HEK293 (cell line): Measurements from ENCODE around the gene STAC.

Experiments used
- CTCF ChIA-PET: fragments of 350-600 bp; formaldehyde crosslinking; extraction: SDS; loops from one replicate; lab custom pipeline; 2021; ENCODE audit warnings: antibody characterized with exemption; lab: Yijun Ruan, JAX
- POLR2A ChIA-PET: fragments of 300-600 bp; formaldehyde crosslinking; extraction: SDS; loops from one replicate; lab custom pipeline; 2020; ENCODE audit warnings: antibody characterized with exemption, inconsistent platforms; lab: Yijun Ruan, JAX
- H3K27ac ChIP-seq: fragments of 200-500 bp; sonication (Bioruptor generic); 2 replicates; pipeline ENCODE4 v1.5.1; 2014; ENCODE audit warnings: low read depth, low read length, control low read depth, inconsistent platforms; ENCODE audit errors: extremely low read depth
- H3K36me3 ChIP-seq, 2 experiments: fragments of 200-500 bp in 1 of 2; sonication (Bioruptor generic) in 1 of 2; 1 replicate in 1 of 2; 2 replicates in 1 of 2; pipeline ENCODE4 v1.5.1; 2014 to 2017; ENCODE audit warnings: inconsistent platforms in 2 of 2, low read length in 2 of 2; ENCODE audit not compliant: control insufficient read depth in 2 of 2, insufficient read depth in 1 of 2
- H3K4me1 ChIP-seq: fragments of 200-500 bp; sonication (Bioruptor generic); 2 replicates; pipeline ENCODE4 v1.5.1; 2014; ENCODE audit warnings: mild to moderate bottlenecking, low read length, inconsistent platforms; ENCODE audit not compliant: control insufficient read depth, insufficient read depth
- H3K4me3 ChIP-seq: 2 replicates; pipeline ENCODE4 v1.5.1; 2011; ENCODE audit warnings: low read depth, mild to moderate bottlenecking, control low read depth, low read length, moderate library complexity
- H3K9me3 ChIP-seq: fragments of 200-500 bp; sonication (Bioruptor generic); 2 replicates; pipeline ENCODE4 v1.5.1; 2014; ENCODE audit warnings: low read depth, low read length, inconsistent platforms; ENCODE audit not compliant: control insufficient read depth, insufficient read depth
- AEBP2 ChIP-seq: fragments of 450-650 bp; formaldehyde crosslinking; IDR thresholded peaks from 2 replicates; pipeline ENCODE4 v1.5.1; 2016; ENCODE audit warnings: missing biosample characterization, missing genetic modification characterization, borderline replicate concordance
- ATF2 ChIP-seq: fragments of 450-650 bp; formaldehyde crosslinking; IDR thresholded peaks from 2 replicates; pipeline ENCODE4 v1.5.1; 2016; ENCODE audit warnings: missing biosample characterization, missing genetic modification characterization, low read depth
- IKZF3 ChIP-seq: fragments of 450-650 bp; IDR thresholded peaks from 2 replicates; pipeline ENCODE4 v1.5.0; 2018; ENCODE audit warnings: missing biosample characterization, mild to moderate bottlenecking, missing genetic modification characterization, moderate library complexity
- INSM2 ChIP-seq: fragments of 450-650 bp; formaldehyde crosslinking; IDR thresholded peaks from 2 replicates; pipeline ENCODE4 v1.5.1; 2016; ENCODE audit warnings: missing biosample characterization, missing genetic modification characterization
- KLF10 ChIP-seq: fragments of 450-650 bp; IDR thresholded peaks from 2 replicates; pipeline ENCODE4 v1.5.1; 2018; ENCODE audit warnings: missing biosample characterization, mild to moderate bottlenecking, missing genetic modification characterization
- KLF7 ChIP-seq: fragments of 450-650 bp; formaldehyde crosslinking; IDR thresholded peaks from 2 replicates; pipeline ENCODE4 v1.5.1; 2016; ENCODE audit warnings: missing biosample characterization, missing genetic modification characterization, borderline replicate concordance
- KLF8 ChIP-seq: fragments of 450-650 bp; formaldehyde crosslinking; IDR thresholded peaks from 2 replicates; pipeline ENCODE4 v1.5.1; 2016; ENCODE audit warnings: missing biosample characterization, missing genetic modification characterization
- MEIS1 ChIP-seq: sonication (generic); formaldehyde crosslinking; IDR thresholded peaks from 2 replicates; pipeline ENCODE4 v1.8.1; 2022; ENCODE audit warnings: missing genetic modification reagents, mild to moderate bottlenecking, borderline replicate concordance
- REPIN1 ChIP-seq: fragments of 450-650 bp; formaldehyde crosslinking; IDR thresholded peaks from 2 replicates; pipeline ENCODE4 v1.5.1; 2017; ENCODE audit warnings: missing biosample characterization, missing genetic modification characterization, low read depth
- SCRT1 ChIP-seq: fragments of 450-650 bp; formaldehyde crosslinking; IDR thresholded peaks from 2 replicates; pipeline ENCODE4 v1.5.1; 2016; ENCODE audit warnings: missing biosample characterization, missing genetic modification characterization, borderline replicate concordance
- ZBTB17 ChIP-seq: fragments of 450-650 bp; formaldehyde crosslinking; IDR thresholded peaks from 2 replicates; pipeline ENCODE4 v1.5.1; 2016; ENCODE audit warnings: missing biosample characterization, missing genetic modification characterization
- ZBTB7A ChIP-seq: fragments of 450-650 bp; formaldehyde crosslinking; IDR thresholded peaks from 2 replicates; pipeline ENCODE4 v1.5.1; 2016; ENCODE audit warnings: low read depth, missing biosample characterization, missing genetic modification characterization
- ZFP3 ChIP-seq: fragments of 450-650 bp; formaldehyde crosslinking; IDR thresholded peaks from 2 replicates; pipeline ENCODE4 v1.5.1; 2016; ENCODE audit warnings: low read depth, missing biosample characterization, missing genetic modification characterization
- ZFP37 ChIP-seq: fragments of 450-650 bp; formaldehyde crosslinking; IDR thresholded peaks from 2 replicates; pipeline ENCODE4 v1.5.1; 2016; ENCODE audit warnings: missing biosample characterization, missing genetic modification characterization
- ZNF121 ChIP-seq: fragments of 450-650 bp; formaldehyde crosslinking; IDR thresholded peaks from 2 replicates; pipeline ENCODE4 v1.5.1; 2016; ENCODE audit warnings: missing biosample characterization, missing genetic modification characterization
- ZNF132 ChIP-seq: fragments of 450-650 bp; formaldehyde crosslinking; IDR thresholded peaks from 2 replicates; pipeline ENCODE4 v1.5.1; 2017; ENCODE audit warnings: missing biosample characterization, missing genetic modification characterization, borderline replicate concordance
- ZNF221 ChIP-seq: fragments of 450-650 bp; formaldehyde crosslinking; IDR thresholded peaks from 2 replicates; pipeline ENCODE4 v1.5.1; 2017; ENCODE audit warnings: missing biosample characterization, missing genetic modification characterization, borderline replicate concordance
- ZNF292 ChIP-seq: fragments of 450-650 bp; formaldehyde crosslinking; IDR thresholded peaks from 2 replicates; pipeline ENCODE4 v1.5.1; 2016; ENCODE audit warnings: low read depth, missing biosample characterization, missing genetic modification characterization, borderline replicate concordance
- ZNF324 ChIP-seq: fragments of 450-650 bp; formaldehyde crosslinking; IDR thresholded peaks from 2 replicates; pipeline ENCODE4 v1.5.1; 2016; ENCODE audit warnings: missing biosample characterization, missing genetic modification characterization
- ZNF473 ChIP-seq: fragments of 450-650 bp; formaldehyde crosslinking; IDR thresholded peaks from 2 replicates; pipeline ENCODE4 v1.5.1; 2017; ENCODE audit warnings: missing biosample characterization, missing genetic modification characterization
- ZNF501 ChIP-seq: fragments of 450-650 bp; formaldehyde crosslinking; IDR thresholded peaks from 2 replicates; pipeline ENCODE4 v1.5.1; 2016; ENCODE audit warnings: missing biosample characterization, missing genetic modification characterization
- ZNF510 ChIP-seq: fragments of 450-650 bp; formaldehyde crosslinking; IDR thresholded peaks from 2 replicates; pipeline ENCODE4 v1.5.1; 2018; ENCODE audit warnings: mild to moderate bottlenecking, missing genetic modification characterization, missing biosample characterization; ENCODE audit not compliant: insufficient replicate concordance
- ZNF654 ChIP-seq: fragments of 450-650 bp; formaldehyde crosslinking; IDR thresholded peaks from 2 replicates; pipeline ENCODE4 v1.5.1; 2016; ENCODE audit warnings: low read depth, missing biosample characterization, missing genetic modification characterization
- ZNF785 ChIP-seq: fragments of 450-650 bp; formaldehyde crosslinking; IDR thresholded peaks from 2 replicates; pipeline ENCODE4 v1.5.1; 2016; ENCODE audit warnings: missing biosample characterization, missing genetic modification characterization
- ZSCAN4 ChIP-seq: fragments of 450-650 bp; formaldehyde crosslinking; IDR thresholded peaks from 2 replicates; pipeline ENCODE4 v1.5.1; 2017; ENCODE audit warnings: missing biosample characterization, missing genetic modification characterization

The STAC gene

GRCh38 chr3:36484386-36484785 lies 104.1 kb downstream of the STAC start:
- no peak overlapping the region for H3K27ac ChIP-seq
- ChIA-PET POLR2A (no interaction called here), CTCF (no interaction called here)
- no peaks in the 10 kb centered on the region for H3K4me1 ChIP-seq
- H3K36me3 ChIP-seq, result peaks cover 0 to 5% of the 10 kb centered on the region in 2 experiments; a peak in 1 of 3 replicates
- H3K9me3 ChIP-seq, result no peaks in the 10 kb centered on the region
- H3K4me3 ChIP-seq, result no peak overlapping the region
- TF ChIP-seq ZNF132 (no peak), ZSCAN4 (tag by site-specific recombination) (no peak), KLF8 (no peak), ZNF292 (tag by site-specific recombination) (no peak), ZNF473 (tag by site-specific recombination) (no peak), ZNF654 (no peak), ZNF501 (no peak), KLF10 (tag by site-specific recombination) (no peak), ZNF785 (no peak), ZFP37 (tag by site-specific recombination) (no peak)
- TF ChIP-seq, all 188 proteins: peak for 0

- Histone ChIP-seq H3K27ac (no peak overlapping the region), H3K4me1 (no peaks in the 10 kb centered on the region), H3K36me3 (peaks cover 0 to 5% of the 10 kb centered on the region in 2 experiments; a peak in 1 of 3 replicates), H3K4me3 (no peak overlapping the region), H3K9me3 (no peaks in the 10 kb centered on the region)
- TF ChIP-seq KLF7 (tag by site-specific recombination) (no peak), INSM2 (tag by site-specific recombination) (no peak), ZNF221 (tag by site-specific recombination) (no peak), ZBTB7A (tag by site-specific recombination) (no peak), ZBTB17 (tag by site-specific recombination) (no peak)
- TF ChIP-seq, all 188 proteins: peak for 0
- CTCF ChIA-PET, result no interaction called here
- POLR2A ChIA-PET, result no interaction called here
These were observed 105.9 kb downstream of the STAC start for GRCh38 chr3:36486009-36486795.

GRCh38 chr3:36487616-36488015 lies 107.3 kb downstream of the STAC start:
- no peaks in the 10 kb centered on the region for H3K9me3 ChIP-seq
- CTCF ChIA-PET, result no interaction called here
- H3K4me1 ChIP-seq, result no peaks in the 10 kb centered on the region
- H3K4me3 ChIP-seq, result no peak overlapping the region
- H3K27ac ChIP-seq, result no peak overlapping the region
- H3K36me3 ChIP-seq, result peaks cover 0 to 5% of the 10 kb centered on the region in 2 experiments; a peak in 1 of 3 replicates
- POLR2A ChIA-PET, result no interaction called here
- no peak for TF ChIP-seq AEBP2 (tag by site-specific recombination)
- no peak for TF ChIP-seq ZNF510 (tag by site-specific recombination)
- TF ChIP-seq ZBTB7A (tag by site-specific recombination), result no peak
- TF ChIP-seq SCRT1 (tag by site-specific recombination), result no peak
- TF ChIP-seq ZNF324 (tag by site-specific recombination), result no peak
- TF ChIP-seq ZFP3 (tag by site-specific recombination), result no peak
- no peak for TF ChIP-seq MEIS1
- no peak for TF ChIP-seq IKZF3 (tag by site-specific recombination)
- TF ChIP-seq ATF2 (tag by site-specific recombination), result no peak
- TF ChIP-seq ZNF121 (tag by site-specific recombination), result no peak
- TF ChIP-seq REPIN1 (tag by site-specific recombination), result no peak
